ENCODE measurements around the gene MPPE1.
"Not testable (repeated sequence)": the region's sequence is repeated elsewhere in the genome, so short reads cannot be mapped to it uniquely, and the experiment has no call there.

The MPPE1 gene, protein sequence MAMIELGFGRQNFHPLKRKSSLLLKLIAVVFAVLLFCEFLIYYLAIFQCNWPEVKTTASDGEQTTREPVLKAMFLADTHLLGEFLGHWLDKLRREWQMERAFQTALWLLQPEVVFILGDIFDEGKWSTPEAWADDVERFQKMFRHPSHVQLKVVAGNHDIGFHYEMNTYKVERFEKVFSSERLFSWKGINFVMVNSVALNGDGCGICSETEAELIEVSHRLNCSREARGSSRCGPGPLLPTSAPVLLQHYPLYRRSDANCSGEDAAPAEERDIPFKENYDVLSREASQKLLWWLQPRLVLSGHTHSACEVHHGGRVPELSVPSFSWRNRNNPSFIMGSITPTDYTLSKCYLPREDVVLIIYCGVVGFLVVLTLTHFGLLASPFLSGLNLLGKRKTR

DNA sequence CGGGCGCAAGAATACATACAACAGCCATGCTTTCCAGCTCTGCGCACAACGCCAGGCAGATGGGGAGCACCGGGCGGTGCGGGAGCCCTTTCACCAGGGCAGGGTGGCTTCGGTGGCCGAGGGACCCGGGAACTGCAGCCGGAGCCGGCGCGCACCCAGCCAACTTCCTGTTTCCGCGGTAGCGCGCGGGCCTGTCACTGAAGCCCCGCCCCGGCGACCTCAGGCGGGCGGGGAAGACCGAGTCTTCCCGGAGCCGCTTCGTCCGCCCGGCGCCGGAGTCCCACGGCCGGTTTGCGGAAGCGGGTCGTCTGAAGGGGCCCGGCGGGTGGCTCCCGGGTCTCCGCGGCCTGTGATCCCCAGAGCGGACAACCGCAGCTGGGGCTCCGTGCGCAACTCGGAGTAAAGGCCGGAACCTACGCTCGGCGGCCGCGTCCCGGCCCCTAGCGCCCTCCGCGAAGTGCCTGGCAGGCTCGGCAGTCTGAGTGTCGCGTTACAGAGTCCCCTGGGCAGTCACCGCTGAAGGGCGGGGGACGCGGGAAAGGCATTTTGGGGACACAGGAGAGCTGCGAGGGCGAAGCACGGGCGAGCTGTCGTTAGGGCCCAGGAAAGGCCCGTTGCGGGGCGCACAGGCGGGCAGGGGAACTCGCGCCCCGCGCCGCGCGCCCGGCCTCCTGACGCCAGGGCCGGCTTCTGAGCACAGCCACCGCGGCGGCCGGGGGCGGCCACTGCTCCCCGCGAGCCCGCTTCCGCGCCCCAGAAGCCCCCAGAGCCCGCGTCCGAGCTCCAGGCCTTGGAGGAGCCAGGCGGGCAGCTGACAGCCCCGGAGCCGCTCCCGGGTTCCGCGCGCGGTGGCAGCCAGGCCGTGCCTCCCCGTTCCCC lies at the start of gene MPPE1:
Gene MPPE1, minus strand, starts transcription at position 136 of the 879 bp plus-strand sequence. CDS start 11,053 bp downstream, outside the sequence.
- peak; percentile 81 for DNase-seq (ENCODE audit: low spot score)

DNA sequence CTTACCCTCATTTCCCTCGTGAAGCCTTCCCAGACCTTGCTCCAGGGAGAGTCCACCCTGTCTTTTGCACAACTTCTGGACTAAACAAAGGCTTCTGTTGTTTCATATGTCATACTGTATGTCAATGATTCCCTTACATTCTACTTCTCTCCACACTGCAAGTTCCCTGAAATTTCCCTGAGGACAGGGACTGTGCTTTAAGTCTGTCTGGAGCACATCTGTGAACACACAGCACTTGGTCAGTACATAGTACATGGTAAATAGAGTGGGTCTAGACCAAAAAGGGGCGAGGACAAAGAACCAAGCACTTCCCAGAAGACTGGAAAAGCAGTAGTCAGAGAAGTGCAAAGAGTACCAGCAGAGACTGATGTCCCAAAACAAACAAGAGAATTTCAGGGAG lies 49.5 kb upstream of the MPPE1 start:
- no peak for DNase-seq (ENCODE audit: low spot score)

DNA sequence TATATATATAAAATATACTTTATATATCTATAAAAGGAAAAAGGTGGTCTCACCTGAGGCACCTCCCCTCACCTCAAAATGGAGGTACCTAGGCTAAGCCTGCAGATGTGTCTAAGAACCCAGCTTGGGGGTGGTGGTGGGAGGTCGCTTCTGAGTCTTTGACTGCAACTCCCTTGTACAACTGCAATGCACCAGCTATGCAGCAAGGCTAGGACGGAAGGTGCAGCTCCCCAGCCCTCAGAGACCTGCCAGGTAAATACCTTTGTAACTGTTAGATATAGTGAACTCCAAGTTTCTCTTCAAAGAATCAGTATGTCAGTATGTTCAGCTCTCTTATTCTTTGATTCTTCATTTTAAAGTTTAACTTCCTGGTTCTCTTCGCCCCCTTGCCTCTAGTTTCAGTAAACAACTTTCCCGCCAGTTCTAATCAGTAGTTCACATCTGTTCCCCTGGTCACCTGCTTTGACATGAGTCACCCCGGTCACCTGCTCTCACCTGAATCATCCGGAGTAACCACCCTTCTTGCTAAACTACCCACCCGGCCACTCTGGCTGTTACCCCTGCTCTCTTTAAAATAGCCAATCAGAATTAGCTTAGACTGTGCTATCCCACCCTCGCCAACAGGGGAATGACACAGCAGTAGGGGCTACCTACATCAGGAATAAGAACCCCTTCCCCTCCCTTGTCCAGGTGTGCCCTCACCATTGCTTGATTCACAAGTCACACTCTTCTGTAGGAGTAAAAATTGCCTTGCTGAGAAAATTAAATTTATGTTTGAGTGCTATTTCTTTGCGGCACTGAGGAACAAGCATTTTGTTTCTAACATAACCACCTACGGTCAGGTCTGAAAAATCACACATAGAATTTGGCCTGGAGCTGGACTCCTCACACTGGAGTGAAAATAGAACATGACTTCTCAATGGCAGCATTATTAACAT lies 48.5 kb upstream of the MPPE1 start:
- DNase-seq (ENCODE audit: low spot score) = no peak

DNA sequence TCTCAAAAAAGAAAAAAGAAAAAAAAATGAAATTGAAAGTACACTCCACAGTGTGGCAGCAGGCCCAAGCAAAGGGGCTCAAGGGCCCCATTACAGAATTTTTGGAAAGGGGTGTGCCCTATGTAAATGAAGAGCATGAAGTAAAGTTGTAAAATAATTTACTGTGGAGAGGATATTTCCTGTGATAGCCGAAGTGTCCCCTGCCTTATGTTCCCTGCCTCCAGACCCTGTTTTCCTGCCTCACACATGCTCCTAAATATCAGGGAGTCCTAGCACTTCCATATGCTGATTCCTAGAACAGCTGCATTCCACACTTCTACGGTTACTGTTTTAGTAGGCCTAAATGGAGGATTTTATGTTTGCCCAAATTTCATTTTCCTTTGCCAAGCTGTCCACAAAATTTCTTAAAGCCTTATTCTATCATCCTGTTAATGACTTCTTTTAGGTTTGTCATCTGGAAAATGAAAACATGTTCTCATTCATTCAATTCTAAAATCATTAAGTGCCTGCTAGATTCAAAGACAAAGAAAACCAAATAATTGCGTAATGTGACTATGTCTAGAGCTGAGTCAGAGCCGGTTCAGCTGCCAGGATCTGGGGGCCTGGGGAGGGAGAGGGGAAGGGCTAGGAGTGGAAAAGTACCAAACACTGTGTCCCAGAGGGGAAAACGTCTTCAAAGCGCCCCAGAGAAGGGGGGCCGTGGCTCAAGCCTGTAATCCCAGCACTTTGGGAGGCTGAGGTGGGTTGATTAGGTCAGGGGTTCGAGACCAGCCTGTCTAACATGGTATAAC lies 47.3 kb upstream of the MPPE1 start:
- DNase-seq (ENCODE audit: low spot score) = no peak

DNA sequence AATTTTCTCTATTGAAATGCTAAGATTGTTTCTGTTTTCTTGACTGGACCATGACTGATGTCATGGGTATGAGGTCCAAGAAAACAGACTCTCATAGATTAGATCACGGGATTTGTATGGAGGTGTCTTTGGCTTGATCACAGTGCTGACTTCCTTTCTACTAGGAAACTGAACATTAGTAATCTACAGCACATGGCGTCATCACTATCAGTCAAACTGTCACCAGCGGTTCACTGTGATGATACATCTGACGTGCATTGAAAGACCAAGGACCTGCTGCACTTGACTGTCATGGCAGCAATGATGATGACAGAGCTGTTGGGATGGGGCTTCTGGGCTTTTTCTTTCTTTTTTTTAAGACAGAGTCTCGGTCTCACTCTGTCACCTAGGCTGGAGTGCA lies 45.0 kb upstream of the MPPE1 start:
- no peak for DNase-seq (ENCODE audit: low spot score)

DNA sequence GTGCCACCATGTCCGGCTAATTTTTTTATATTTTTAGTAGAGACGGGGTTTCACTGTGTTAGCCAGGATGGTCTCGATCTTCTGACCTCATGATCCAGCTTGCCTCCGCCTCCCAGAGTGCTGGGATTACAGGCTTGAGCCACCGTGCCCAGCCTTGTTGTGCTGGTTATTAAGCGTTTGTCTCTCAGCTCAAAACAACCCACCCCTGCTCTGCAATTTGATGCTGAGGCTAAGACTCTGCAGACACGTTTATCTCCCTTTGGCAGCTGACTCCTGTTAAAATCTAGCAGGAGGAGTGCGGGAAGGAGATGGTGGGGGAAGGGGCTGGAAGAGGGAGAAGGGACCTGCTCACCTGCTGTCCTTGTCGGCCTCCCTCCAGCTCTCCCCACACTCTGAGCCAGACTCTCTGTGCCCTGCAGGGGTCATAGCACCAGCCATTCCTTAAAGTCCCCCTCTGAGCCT lies 43.3 kb upstream of the MPPE1 start:
- DNase-seq (ENCODE audit: low spot score) = no peak

DNA sequence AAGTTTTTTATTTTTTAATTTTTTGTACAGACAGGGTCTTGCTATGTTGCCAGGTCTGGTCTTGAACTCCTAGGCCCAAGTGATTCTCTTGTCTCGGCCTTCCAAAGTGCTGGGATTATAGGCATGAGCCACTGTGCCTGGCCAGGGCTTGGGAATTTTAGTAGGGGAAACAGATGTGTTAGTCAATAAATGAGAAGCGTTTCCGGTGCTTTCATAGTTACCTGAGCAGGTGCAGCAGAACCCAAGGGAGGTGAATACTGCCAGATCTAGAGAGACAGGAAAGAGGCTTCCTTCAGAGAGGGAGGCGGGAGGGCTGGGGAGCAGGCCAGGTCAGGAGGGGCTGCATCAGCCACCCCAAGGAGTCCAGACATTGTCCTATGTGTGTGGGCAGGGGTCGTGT lies 42.7 kb upstream of the MPPE1 start:
- no peak for DNase-seq (ENCODE audit: low spot score)

DNA sequence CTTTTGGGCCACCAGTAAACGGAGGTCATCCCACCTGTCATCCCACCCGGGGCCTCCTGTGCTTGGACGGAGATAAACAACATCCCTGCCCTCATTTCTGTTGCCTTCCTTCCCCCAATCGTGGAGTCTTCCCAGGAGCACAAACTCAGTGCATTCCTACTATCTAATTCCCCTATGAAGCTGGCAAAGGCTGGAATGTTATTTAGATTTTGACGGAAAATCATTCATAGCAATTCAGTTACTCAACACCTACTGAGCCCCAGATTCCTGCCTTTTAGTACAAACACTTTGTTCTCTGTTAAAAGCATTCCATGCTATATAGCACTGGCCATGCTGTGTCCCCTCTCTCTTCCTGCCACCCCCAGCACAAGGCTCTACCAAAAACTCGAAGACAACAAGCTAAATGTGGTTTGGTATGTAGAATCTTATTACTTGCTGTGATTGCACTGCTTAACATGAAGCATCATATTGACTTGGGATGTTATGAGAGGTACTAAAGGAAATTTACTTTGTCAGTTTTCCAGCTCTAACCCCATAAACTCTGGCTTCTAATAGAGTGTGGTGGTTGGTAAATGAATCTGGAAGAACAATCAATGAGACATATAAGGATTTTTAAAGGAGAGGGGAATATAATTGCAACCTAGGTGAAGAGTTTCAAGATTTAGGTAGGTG lies 40.9 kb upstream of the MPPE1 start:
- DNase-seq (ENCODE audit: low spot score) = no peak

DNA sequence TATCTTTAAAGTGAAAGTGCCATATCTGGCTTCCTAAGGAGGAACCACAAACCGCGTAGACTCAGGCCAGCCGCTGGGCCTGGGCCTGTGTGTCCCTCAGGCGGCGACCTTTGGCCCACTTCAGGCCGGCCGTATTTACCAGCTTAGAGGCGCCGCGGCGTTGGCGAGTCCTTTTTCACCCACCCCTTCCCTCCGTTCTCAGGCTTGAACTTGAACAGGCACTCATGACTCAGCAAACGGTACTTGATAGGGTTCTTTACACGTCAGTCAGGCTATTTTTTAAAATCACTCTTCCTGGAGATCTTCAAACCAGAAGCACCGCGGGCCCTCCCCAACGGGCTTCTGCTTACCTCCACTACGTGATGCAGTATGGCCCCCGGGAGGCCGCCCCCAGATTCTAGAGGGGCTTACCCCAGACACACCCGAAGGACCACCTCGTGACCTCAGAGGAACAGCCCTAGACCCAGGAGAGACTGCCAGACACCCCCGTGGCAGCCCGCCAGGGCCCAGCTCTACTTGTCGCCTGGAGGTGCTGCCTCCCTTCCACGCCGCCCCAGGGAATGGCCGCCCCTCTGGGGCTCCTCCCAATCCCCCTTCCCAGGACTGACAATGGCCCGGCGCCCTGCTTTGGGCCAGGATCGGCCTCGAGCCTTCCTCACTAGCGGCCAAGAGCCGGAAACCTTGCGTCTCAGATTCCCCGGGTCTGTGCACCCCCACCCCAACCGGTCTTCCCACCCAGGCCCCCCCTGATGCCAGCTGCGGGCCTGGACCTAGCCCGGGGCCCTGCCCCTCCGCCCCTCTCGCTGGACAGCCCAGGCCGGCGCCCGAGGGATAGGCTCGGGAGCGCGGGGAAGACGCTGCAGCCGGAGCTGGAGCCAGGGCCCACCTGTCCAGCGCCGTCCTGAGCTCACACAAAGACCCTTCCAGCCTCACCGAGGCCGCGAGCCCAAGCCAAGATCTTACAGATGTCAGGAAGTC lies 39.4 kb upstream of the MPPE1 start:
- peak; percentile 74 for DNase-seq (ENCODE audit: low spot score)

DNA sequence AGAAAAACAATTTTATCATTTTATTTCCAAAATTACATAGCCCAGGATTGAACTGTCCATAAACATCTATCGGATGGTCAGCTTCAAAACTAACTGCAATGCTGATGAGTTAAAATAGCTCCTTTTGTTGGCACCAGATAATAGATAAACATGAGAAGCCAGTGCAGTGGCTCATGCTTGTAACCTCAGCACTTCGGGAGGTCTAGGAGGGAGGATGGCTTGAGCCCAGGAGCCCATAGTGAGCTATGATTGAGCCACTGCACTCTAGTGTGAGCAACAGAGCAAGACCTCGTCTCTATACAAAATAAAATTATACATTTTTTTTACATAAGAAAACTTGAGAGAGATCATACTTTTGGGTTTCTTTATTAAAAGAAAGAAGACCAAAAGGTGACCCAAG lies 38.6 kb upstream of the MPPE1 start:
- no peak for DNase-seq (ENCODE audit: low spot score)

DNA sequence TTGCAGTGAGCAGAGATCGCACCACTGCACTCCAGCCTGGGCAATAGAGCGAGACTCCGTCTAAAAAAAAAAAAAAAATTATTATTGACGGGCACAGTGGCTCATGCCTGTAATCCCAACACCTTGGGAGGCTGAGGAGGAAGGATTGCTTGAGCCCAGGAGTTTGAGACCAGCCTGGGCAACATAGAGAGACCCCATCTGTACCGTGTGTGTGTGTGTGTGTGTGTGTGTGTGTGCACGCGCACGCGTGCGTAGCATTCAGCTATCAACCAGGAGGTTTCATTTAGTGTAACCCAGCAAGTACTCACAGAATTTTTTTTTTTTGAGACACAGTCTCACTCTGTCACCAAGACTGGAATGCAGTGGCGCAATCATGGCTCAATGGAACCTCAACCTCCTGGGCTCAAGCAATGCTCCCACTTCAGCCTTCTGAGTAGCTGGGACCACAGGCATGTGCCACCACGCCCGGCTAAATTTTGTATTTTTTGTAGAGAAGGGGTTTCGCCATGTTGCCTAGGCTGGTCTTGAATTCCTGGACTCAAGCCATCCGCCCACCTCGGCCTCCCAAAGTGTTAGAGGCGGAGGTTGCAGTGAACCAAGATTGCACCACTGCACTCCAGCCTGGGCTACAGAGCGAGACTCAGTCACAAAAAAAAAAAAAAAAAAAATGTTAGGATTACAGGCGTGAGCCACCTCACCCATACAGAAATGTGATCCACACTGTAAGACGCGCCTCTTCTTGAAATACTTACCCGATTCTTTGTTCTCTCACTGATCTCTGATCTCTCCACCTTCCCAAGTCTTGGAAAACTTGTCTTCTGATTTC lies 37.9 kb upstream of the MPPE1 start:
- not testable (repeated sequence) for DNase-seq (ENCODE audit: low spot score)

DNA sequence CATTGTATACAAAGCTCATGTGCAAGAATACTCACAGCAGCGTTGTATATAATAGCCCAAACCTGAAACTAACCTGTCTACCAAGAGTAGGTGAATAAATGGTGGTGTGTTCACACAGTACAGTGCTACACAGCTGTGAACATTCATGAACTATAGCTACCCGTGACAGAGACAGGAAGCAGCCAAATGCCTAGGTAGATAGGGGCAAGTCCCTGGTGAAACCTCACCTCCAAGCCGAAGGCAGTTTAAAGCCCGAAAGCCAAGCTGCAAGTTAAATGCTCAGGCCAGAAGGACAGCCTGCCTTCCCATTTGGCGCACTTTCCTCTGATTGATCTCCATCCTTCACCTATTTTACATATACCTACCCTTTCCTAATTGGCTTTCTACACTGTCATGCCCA lies 36.7 kb upstream of the MPPE1 start:
- DNase-seq (ENCODE audit: low spot score) = no peak

DNA sequence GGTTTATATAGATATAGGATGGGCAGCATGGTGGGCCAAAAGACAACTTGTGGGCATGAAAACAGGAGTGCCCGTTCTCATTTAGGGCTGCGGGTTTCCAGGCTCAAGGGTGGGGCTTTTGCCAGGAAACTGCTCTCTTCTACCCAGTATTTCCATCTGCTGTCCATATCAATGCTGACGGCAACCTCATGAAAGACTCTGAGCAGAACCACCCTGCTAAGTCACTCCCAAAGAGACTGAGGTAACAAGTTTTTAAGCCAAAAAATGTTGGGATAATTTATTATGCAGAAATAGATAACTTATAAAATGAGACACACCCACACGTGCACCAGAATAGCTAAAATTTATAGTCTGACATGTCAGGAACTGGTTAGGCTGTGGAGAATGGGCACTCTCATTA lies 36.1 kb upstream of the MPPE1 start:
- no peak for DNase-seq (ENCODE audit: low spot score)

DNA sequence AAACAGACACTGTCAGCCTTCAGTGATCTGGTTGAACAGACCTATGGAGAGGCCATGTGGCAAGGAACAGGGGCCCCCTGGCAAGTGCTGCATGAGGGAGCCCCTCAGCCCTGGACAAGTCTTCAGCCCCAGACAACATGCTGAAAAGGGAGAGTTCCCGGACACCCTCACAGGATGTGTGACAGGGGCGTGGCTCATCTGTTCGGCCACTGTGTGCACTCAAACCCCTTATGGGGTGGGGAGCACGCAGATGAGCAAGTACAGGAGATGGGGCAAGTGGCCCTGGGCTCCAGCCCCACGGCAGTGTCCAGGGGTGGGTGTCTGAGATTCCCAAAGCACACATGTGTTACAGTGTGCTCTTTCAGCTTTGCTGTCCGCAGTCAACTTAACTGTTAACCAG lies 35.4 kb upstream of the MPPE1 start:
- no peak for DNase-seq (ENCODE audit: low spot score)

DNA sequence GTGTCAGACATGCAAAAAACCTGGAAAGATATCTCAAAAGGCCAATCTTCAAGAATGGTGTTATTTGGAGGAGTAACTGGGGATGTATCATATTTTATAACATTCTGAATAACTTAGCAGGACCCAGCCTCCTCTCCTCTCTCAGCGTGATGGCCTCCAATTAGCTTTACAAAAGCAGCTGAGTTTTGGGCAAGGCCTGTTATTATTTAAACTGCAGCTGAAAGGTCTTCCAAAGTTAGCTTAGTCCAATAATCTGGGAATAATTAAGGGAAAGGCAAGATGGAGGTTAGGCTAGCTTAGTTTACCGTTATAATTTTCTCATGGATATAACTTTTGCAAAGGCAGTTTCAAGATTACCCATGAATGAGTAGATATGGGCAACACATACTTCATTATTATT lies 32.8 kb upstream of the MPPE1 start:
- no peak for DNase-seq (ENCODE audit: low spot score)

DNA sequence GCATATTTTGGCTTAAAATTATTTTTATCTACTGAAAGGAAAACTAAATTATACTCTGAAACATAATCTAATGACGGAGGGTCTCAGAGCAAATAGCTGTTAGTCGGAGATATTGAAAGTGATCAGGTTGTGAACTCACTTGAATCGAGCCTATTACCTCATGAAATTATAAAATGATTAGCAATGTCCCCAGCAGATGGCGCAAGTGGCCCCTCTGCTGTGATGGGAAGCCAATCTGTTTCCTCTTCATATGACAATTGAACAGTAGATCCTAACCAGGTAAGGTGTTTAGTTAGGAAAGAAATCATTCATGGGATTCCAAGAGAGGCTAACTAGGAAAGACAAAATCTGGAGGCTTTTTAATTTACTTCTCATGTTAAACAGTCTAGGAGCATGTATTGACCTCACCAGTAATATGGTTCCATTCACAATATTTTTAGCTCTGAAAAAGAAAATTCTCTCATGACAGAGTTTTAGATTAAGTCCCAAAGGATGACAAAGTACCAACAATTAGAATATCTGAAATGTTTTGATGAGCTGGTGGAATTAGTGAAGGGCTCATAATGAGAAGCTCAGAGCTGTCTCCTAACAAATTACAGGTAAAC lies 29.9 kb upstream of the MPPE1 start:
- DNase-seq (ENCODE audit: low spot score) = peak; percentile 79

DNA sequence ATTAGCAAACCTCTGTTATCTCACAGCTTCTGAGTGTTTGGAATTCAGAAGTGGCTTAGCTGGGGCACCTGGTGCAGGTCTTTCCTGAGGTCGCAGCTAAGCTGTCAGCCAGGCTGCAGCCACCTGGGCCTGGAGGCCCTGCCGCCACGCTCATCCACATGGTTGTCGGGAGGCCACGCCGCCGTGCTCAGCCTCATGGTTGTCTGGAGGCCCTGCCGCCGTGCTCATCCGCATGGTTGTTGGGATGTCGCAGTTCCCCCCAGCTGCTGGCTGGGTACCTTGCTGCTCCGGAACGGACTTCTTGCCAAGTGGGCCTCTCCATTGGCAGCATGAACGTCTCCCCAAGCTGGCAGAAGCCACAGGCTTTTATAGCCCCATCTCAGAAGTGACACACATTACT lies 24.3 kb upstream of the MPPE1 start:
- no peak for DNase-seq (ENCODE audit: low spot score)

DNA sequence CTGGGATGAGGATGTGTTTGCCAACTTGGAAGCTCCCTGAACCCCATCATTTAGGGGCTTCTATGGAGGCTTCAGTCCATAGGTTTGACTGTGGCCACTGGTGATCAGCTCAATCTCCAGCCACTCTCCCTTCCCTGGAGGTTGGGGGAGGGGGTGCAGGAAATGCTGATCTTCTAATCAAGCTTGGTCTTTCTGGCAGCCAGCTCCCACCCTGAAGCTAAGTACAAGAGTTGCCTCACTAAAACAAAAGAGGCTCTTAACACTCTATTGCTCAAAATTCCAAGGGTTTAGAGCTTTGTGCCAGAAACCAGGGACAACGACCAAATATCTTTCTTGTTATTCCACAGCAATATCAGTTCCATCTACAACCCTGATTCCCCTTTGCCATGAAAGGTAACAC lies 19.4 kb upstream of the MPPE1 start:
- no peak for DNase-seq (ENCODE audit: low spot score)
